Stimulated activated naive CD8-positive, alpha-beta T cell treated with anti-CD3 and anti-CD28 coated beads, Interleukin-15, Interleukin-2, amounts not matched to agents 100 ng/mL and 50 ng/mL, for 24 hours (primary cell): ENCODE measurements around the gene PPP2R2C.

Experiments
- H3K27ac Mint-ChIP-seq: one replicate; pipeline ENCODE4 v1.8.0; 2021; ENCODE audit warnings: mild to moderate bottlenecking, mixed read lengths
- H3K27me3 Mint-ChIP-seq: one replicate; pipeline ENCODE4 v1.8.0; 2021; ENCODE audit warnings: mixed read lengths
- H3K36me3 Mint-ChIP-seq: one replicate; pipeline ENCODE4 v1.8.0; 2021; ENCODE audit warnings: low read depth, mixed read lengths
- H3K4me1 Mint-ChIP-seq: one replicate; pipeline ENCODE4 v1.8.0; 2021; ENCODE audit warnings: low read depth, mixed read lengths
- H3K4me3 Mint-ChIP-seq: one replicate; pipeline ENCODE4 v1.8.0; 2021; ENCODE audit warnings: mild to moderate bottlenecking, mixed read lengths
- H3K9me3 Mint-ChIP-seq: one replicate; pipeline ENCODE4 v1.8.0; 2021; ENCODE audit warnings: mixed read lengths

Gene PPP2R2C

GRCh38 chr4:6294705-6295421, 177.6 kb downstream of the PPP2R2C start:
- no peaks in the 10 kb centered on the region for H3K36me3 Mint-ChIP-seq
- H3K27me3 Mint-ChIP-seq = no peaks in the 10 kb centered on the region
- no peak overlapping the region for H3K4me3 Mint-ChIP-seq

GRCh38 chr4:6293661-6294060, 178.8 kb downstream of the PPP2R2C start:
- no peak overlapping the region for H3K27ac Mint-ChIP-seq

More at GRCh38 chr4:6294705-6295421, 177.6 kb downstream of the PPP2R2C start:
- H3K9me3 Mint-ChIP-seq = no peaks in the 10 kb centered on the region
- no peak overlapping the region for H3K27ac Mint-ChIP-seq
- H3K4me1 Mint-ChIP-seq = no peaks in the 10 kb centered on the region

GRCh38 chr4:6293097-6293445, 179.3 kb downstream of the PPP2R2C start:
- no peak overlapping the region for H3K27ac Mint-ChIP-seq
- no peak overlapping the region for H3K4me3 Mint-ChIP-seq
- H3K9me3 Mint-ChIP-seq = no peaks in the 10 kb centered on the region
- H3K4me1 Mint-ChIP-seq = no peaks in the 10 kb centered on the region
- H3K36me3 Mint-ChIP-seq = no peaks in the 10 kb centered on the region
- H3K27me3 Mint-ChIP-seq = no peaks in the 10 kb centered on the region

More at GRCh38 chr4:6293661-6294060, 178.8 kb downstream of the PPP2R2C start:
- no peaks in the 10 kb centered on the region for H3K4me1 Mint-ChIP-seq
- H3K4me3 Mint-ChIP-seq = no peak overlapping the region
- no peaks in the 10 kb centered on the region for H3K36me3 Mint-ChIP-seq
- no peaks in the 10 kb centered on the region for H3K9me3 Mint-ChIP-seq
- no peaks in the 10 kb centered on the region for H3K27me3 Mint-ChIP-seq

- Mint-ChIP-seq H3K27me3 (no peaks in the 10 kb centered on the region), H3K9me3 (no peaks in the 10 kb centered on the region), H3K4me3 (no peak overlapping the region), H3K4me1 (no peaks in the 10 kb centered on the region), H3K36me3 (no peaks in the 10 kb centered on the region), H3K27ac (no peak overlapping the region)
These were observed 179.9 kb downstream of the PPP2R2C start for GRCh38 chr4:6292376-6293096.

- H3K9me3 Mint-ChIP-seq = no peaks in the 10 kb centered on the region
- no peak overlapping the region for H3K27ac Mint-ChIP-seq
- no peak overlapping the region for H3K4me3 Mint-ChIP-seq
- H3K36me3 Mint-ChIP-seq = no peaks in the 10 kb centered on the region
- no peaks in the 10 kb centered on the region for H3K27me3 Mint-ChIP-seq
- H3K4me1 Mint-ChIP-seq = no peaks in the 10 kb centered on the region
These were observed 180.6 kb downstream of the PPP2R2C start for GRCh38 chr4:6291784-6292297.

- Mint-ChIP-seq H3K4me1 (no peaks in the 10 kb centered on the region), H3K9me3 (no peaks in the 10 kb centered on the region), H3K36me3 (no peaks in the 10 kb centered on the region), H3K27me3 (no peaks in the 10 kb centered on the region), H3K27ac (no peak overlapping the region), H3K4me3 (no peak overlapping the region)
These were observed 181.5 kb downstream of the PPP2R2C start for GRCh38 chr4:6290769-6291547.

GRCh38 chr4:6290256-6290655, 182.2 kb downstream of the PPP2R2C start:
- no peaks in the 10 kb centered on the region for H3K9me3 Mint-ChIP-seq
- no peaks in the 10 kb centered on the region for H3K4me1 Mint-ChIP-seq
- H3K27ac Mint-ChIP-seq = no peak overlapping the region
- no peaks in the 10 kb centered on the region for H3K36me3 Mint-ChIP-seq
- no peak overlapping the region for H3K4me3 Mint-ChIP-seq
- no peaks in the 10 kb centered on the region for H3K27me3 Mint-ChIP-seq

GRCh38 chr4:6288871-6289270, 183.5 kb downstream of the PPP2R2C start:
- Mint-ChIP-seq H3K4me1 (no peaks in the 10 kb centered on the region), H3K36me3 (no peaks in the 10 kb centered on the region)

GRCh38 chr4:6288342-6288741, 184.1 kb downstream of the PPP2R2C start:
- no peaks in the 10 kb centered on the region for H3K27me3 Mint-ChIP-seq
- no peak overlapping the region for H3K27ac Mint-ChIP-seq
- no peaks in the 10 kb centered on the region for H3K4me1 Mint-ChIP-seq
- no peak overlapping the region for H3K4me3 Mint-ChIP-seq
- no peaks in the 10 kb centered on the region for H3K36me3 Mint-ChIP-seq
- H3K9me3 Mint-ChIP-seq = no peaks in the 10 kb centered on the region

More at GRCh38 chr4:6288871-6289270, 183.5 kb downstream of the PPP2R2C start:
- Mint-ChIP-seq H3K9me3 (no peaks in the 10 kb centered on the region), H3K4me3 (no peak overlapping the region), H3K27ac (no peak overlapping the region), H3K27me3 (no peaks in the 10 kb centered on the region)

- Mint-ChIP-seq H3K4me1 (no peaks in the 10 kb centered on the region), H3K27me3 (no peaks in the 10 kb centered on the region), H3K9me3 (no peaks in the 10 kb centered on the region), H3K36me3 (no peaks in the 10 kb centered on the region), H3K27ac (no peak overlapping the region), H3K4me3 (no peak overlapping the region)
These were observed 185.2 kb downstream of the PPP2R2C start for GRCh38 chr4:6287017-6287788.

GRCh38 chr4:6283282-6283681, 189.1 kb downstream of the PPP2R2C start:
- peaks cover 10% of the 10 kb centered on the region for H3K4me1 Mint-ChIP-seq
- no peaks in the 10 kb centered on the region for H3K9me3 Mint-ChIP-seq
- H3K27me3 Mint-ChIP-seq = no peaks in the 10 kb centered on the region
- no peak overlapping the region for H3K27ac Mint-ChIP-seq
- H3K36me3 Mint-ChIP-seq = no peaks in the 10 kb centered on the region
- H3K4me3 Mint-ChIP-seq = no peak overlapping the region

GRCh38 chr4:6282314-6282771, 190.1 kb downstream of the PPP2R2C start:
- H3K4me3 Mint-ChIP-seq = no peak overlapping the region
- no peaks in the 10 kb centered on the region for H3K27me3 Mint-ChIP-seq
- no peaks in the 10 kb centered on the region for H3K36me3 Mint-ChIP-seq
- H3K9me3 Mint-ChIP-seq = no peaks in the 10 kb centered on the region
- H3K27ac Mint-ChIP-seq = no peak overlapping the region
- peaks cover 14% of the 10 kb centered on the region for H3K4me1 Mint-ChIP-seq

GRCh38 chr4:6281436-6282313, 190.7 kb downstream of the PPP2R2C start:
- no peak overlapping the region for H3K4me3 Mint-ChIP-seq

More at GRCh38 chr4:6281436-6282313, 190.7 kb downstream of the PPP2R2C start:
- no peaks in the 10 kb centered on the region for H3K27me3 Mint-ChIP-seq
- no peaks in the 10 kb centered on the region for H3K9me3 Mint-ChIP-seq
- H3K36me3 Mint-ChIP-seq = no peaks in the 10 kb centered on the region
- H3K4me1 Mint-ChIP-seq = peaks cover 14% of the 10 kb centered on the region
- H3K27ac Mint-ChIP-seq = no peak overlapping the region
